B cell (primary cell): Measurements from ENCODE around the gene TMEM108. TPM values are rescaled to one million over a fixed set of nuclear protein-coding genes. Genes with fewer than 3 reads are reported as not detected.

Source experiments
- ATAC-seq: fragments of 200-7000 bp; cut with Tn5 transposase; one replicate; pipeline ENCODE4 v1.10.0; 2021; ENCODE audit warnings: low read depth, mild to moderate bottlenecking, moderate number of reproducible peaks, moderate library complexity
- CTCF ChIA-PET: fragments of 350-600 bp; sonication (Branson Sonifier 250); formaldehyde crosslinking; loops from one replicate; lab custom pipeline; 2021; ENCODE audit warnings: antibody characterized with exemption, inconsistent platforms; lab: Charles Lee
- POLR2A ChIA-PET: fragments of 350-600 bp; sonication (Branson Sonifier 250); formaldehyde crosslinking; loops from one replicate; lab custom pipeline; 2021; ENCODE audit warnings: antibody characterized with exemption; lab: Charles Lee
- DNase-seq: peaks from one replicate; pipeline ENCODE4 v3.0.0; 2013
- H2AFZ ChIP-seq: 2 replicates; pipeline ENCODE4 v1.6.1; 2012; ENCODE audit warnings: mild to moderate bottlenecking, low read depth, low read length; ENCODE audit not compliant: insufficient read depth, poor library complexity, severe bottlenecking
- H3K27ac ChIP-seq, 2 donors: 1 replicate in 1 of 2; 2 replicates in 1 of 2; pipeline ENCODE4 v1.5.1; 2012 to 2013; ENCODE audit warnings: low read length in 2 of 2, mild to moderate bottlenecking in 2 of 2, moderate library complexity in 1 of 2
- H3K27me3 ChIP-seq, 4 experiments: fragments of 200-600 bp in 1 of 4; sonication (generic) in 1 of 4; replicated peaks in 1 of 4; 1 replicate in 2 of 4; 2 replicates in 2 of 4; pipeline versions ENCODE4 v1.6.1 to v1.7.0; 2013 to 2016; ENCODE audit warnings: low read length in 3 of 4, mild to moderate bottlenecking in 2 of 4, mixed read lengths in 1 of 4, moderate library complexity in 1 of 4; ENCODE audit not compliant: insufficient read depth in 4 of 4, control insufficient read depth in 3 of 4; ENCODE audit errors: control extremely low read depth in 1 of 4
- H3K36me3 ChIP-seq, 2 experiments: replicated peaks in 1 of 2; 1 replicate in 1 of 2; 2 replicates in 1 of 2; pipeline versions ENCODE4 v1.6.1 to v1.7.1; 2013; ENCODE audit warnings: low read length in 1 of 2; ENCODE audit not compliant: insufficient read depth in 2 of 2, control insufficient read depth in 1 of 2; ENCODE audit errors: control extremely low read depth in 1 of 2, extremely low read depth in 1 of 2
- H3K4me1 ChIP-seq, 2 donors: fragments of 200-600 bp in 1 of 2; sonication (generic) in 1 of 2; 1 replicate in 1 of 2; 2 replicates in 1 of 2; pipeline versions ENCODE4 v1.5.1 to v1.6.1; 2013 to 2017; ENCODE audit warnings: low read length in 2 of 2; ENCODE audit not compliant: control insufficient read depth in 2 of 2, insufficient read depth in 2 of 2
- H3K4me2 ChIP-seq: replicated peaks from 2 replicates; pipeline ENCODE3; 2012; ENCODE audit warnings: mild to moderate bottlenecking, low read depth, low read length; ENCODE audit not compliant: poor library complexity, severe bottlenecking
- H3K4me3 ChIP-seq, 5 experiments: fragments of 200-600 bp in 1 of 5; sonication (generic) in 1 of 5; 1 replicate in 3 of 5; 2 replicates in 2 of 5; pipeline versions ENCODE4 v1.5.1 to v1.7.0; 2011 to 2016; ENCODE audit warnings: low read length in 4 of 5, mild to moderate bottlenecking in 4 of 5, low read depth in 2 of 5, control low read depth in 1 of 5, moderate library complexity in 1 of 5; ENCODE audit not compliant: insufficient read depth in 1 of 5; ENCODE audit errors: control extremely low read depth in 1 of 5, extremely low read depth in 1 of 5
- H3K79me2 ChIP-seq: fragments of 200-600 bp; sonication (generic); one replicate; pipeline ENCODE4 v1.6.0; 2016; ENCODE audit warnings: low read length; ENCODE audit not compliant: control insufficient read depth, insufficient read depth
- H3K9ac ChIP-seq: fragments of 200-600 bp; sonication (generic); 2 replicates; pipeline ENCODE4 v1.6.1; 2017; ENCODE audit warnings: mild to moderate bottlenecking, low read length, moderate library complexity
- H3K9me3 ChIP-seq, 3 donors: one replicate each; pipeline versions ENCODE4 v1.6.1 to v1.7.1; 2013; ENCODE audit warnings: low read length in 2 of 3; ENCODE audit not compliant: control insufficient read depth in 2 of 3, insufficient read depth in 1 of 3; ENCODE audit errors: control extremely low read depth in 1 of 3
- H4K20me1 ChIP-seq: 2 replicates; pipeline ENCODE4 v1.6.0; 2012; ENCODE audit warnings: mild to moderate bottlenecking, low read length; ENCODE audit not compliant: insufficient read depth, control insufficient read depth, poor library complexity, severe bottlenecking
- H3K27ac Mint-ChIP-seq: one replicate; pipeline ENCODE4 v1.8.0; 2021; ENCODE audit warnings: mixed read lengths
- H3K27me3 Mint-ChIP-seq: one replicate; pipeline ENCODE4 v1.8.0; 2021; ENCODE audit warnings: mixed read lengths
- H3K4me1 Mint-ChIP-seq: one replicate; pipeline ENCODE4 v1.8.0; 2021; ENCODE audit warnings: mixed read lengths
- H3K4me3 Mint-ChIP-seq: one replicate; pipeline ENCODE4 v1.8.0; 2021; ENCODE audit warnings: mixed read lengths
- H3K9me3 Mint-ChIP-seq: one replicate; pipeline ENCODE4 v1.8.0; 2022; ENCODE audit warnings: mixed read lengths; ENCODE audit not compliant: insufficient read depth
- EZH2 ChIP-seq: IDR thresholded peaks from 2 replicates; pipeline ENCODE4 v1.6.1; 2012; ENCODE audit warnings: borderline replicate concordance, low read depth, mild to moderate bottlenecking, moderate library complexity, low read length; ENCODE audit not compliant: insufficient read depth, poor library complexity, severe bottlenecking
- WGBS: methylation state at CpG from one replicate; pipeline ENCODE4 v1.1.5; 2013; ENCODE audit warnings: missing lambda C conversion rate; ENCODE audit not compliant: insufficient coverage; 5-methylcytosine and 5-hydroxymethylcytosine counted together
- intact Hi-C: fragments of 100-400 bp; cut with micrococcal nuclease; formaldehyde crosslinking; loops from one replicate; pipeline ENCODE4 v1.10.0; 2022
- polyA plus RNA-seq: library from polyadenylated mRNA; depleted of rRNA; stranded (reverse); fragments of >200 nt; gene quantifications from 2 replicates; pipeline ENCODE4 v1.2.3, GENCODE V29; 2012
- total RNA-seq, 2 donors: library from RNA; stranded (reverse); fragments of 120-200 nt in 1 of 2; gene quantifications; 1 replicate in 1 of 2; 2 replicates in 1 of 2; pipeline versions ENCODE4 v1.2.3 to v1.2.4, GENCODE V29; 2013 to 2022
- TF ChIP-seq, protein P1 (sequence below): fragments of 200-600 bp; IDR thresholded peaks from one replicate; pipeline ENCODE4 v1.8.0; 2022; ENCODE audit warnings: antibody characterized with exemption, mild to moderate bottlenecking

Gene TMEM108
- total and polyA plus RNA-seq, 2 donors (not counting 1 experiment from before 2014, with no cell fraction given), result not detected

DNA sequence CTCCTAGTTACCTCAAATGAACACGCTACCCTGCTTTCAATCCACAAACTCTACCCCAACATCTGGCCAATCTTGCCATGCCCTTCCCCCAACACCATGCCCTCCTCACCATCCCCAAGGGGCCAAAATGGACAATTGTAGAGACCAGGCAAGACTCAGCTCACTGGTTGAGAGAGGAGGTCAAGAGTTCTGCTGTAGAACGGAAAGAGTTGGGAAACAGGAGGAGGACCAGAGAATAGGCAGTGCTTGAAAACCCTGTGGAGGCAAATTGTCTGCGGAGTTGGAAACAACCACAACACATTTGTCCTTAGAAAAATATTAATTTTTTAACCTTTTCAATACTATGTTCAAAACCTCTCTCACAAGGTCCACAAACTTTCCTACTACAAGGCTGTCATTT, 232.9 kb downstream of the TMEM108 start:
- Mint-ChIP-seq H3K27me3 (peaks cover 40% of the 10 kb centered on the region), H3K4me3 (no peak overlapping the region), H3K27ac (no peak overlapping the region), H3K9me3 (no peaks in the 10 kb centered on the region), H3K4me1 (no peaks in the 10 kb centered on the region)
- POLR2A ChIA-PET, result no interaction called here
- Histone ChIP-seq H3K4me1 (no peaks in the 10 kb centered on the region), H3K4me2 (no peak overlapping the region), H3K9me3 (no peaks in the 10 kb centered on the region), H3K27me3 (peaks cover 0 to 11% (median 0%) of the 10 kb centered on the region in 4 experiments), H3K9ac (no peak overlapping the region), H3K36me3 (no peaks in the 10 kb centered on the region), H3K4me3 (no peak overlapping the region), H3K79me2 (no peaks in the 10 kb centered on the region), H4K20me1 (no peaks in the 10 kb centered on the region), H2AFZ (no peak overlapping the region), H3K27ac (no peak overlapping the region)
- intact Hi-C loops, result no loop called here
- WGBS, result 100% methylated on average over 2 of the region's 3 CpGs
- CTCF ChIA-PET, result no interaction called here
- no peak for ATAC-seq
- no peak for DNase-seq
- TF ChIP-seq EZH2, result no peak
- TF ChIP-seq, protein P1, sequence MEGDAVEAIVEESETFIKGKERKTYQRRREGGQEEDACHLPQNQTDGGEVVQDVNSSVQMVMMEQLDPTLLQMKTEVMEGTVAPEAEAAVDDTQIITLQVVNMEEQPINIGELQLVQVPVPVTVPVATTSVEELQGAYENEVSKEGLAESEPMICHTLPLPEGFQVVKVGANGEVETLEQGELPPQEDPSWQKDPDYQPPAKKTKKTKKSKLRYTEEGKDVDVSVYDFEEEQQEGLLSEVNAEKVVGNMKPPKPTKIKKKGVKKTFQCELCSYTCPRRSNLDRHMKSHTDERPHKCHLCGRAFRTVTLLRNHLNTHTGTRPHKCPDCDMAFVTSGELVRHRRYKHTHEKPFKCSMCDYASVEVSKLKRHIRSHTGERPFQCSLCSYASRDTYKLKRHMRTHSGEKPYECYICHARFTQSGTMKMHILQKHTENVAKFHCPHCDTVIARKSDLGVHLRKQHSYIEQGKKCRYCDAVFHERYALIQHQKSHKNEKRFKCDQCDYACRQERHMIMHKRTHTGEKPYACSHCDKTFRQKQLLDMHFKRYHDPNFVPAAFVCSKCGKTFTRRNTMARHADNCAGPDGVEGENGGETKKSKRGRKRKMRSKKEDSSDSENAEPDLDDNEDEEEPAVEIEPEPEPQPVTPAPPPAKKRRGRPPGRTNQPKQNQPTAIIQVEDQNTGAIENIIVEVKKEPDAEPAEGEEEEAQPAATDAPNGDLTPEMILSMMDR, result no peak

GRCh38 chr3:133271539-133271938, 233.3 kb downstream of the TMEM108 start:
- Histone ChIP-seq H3K36me3 (no peaks in the 10 kb centered on the region), H3K27ac (no peak overlapping the region), H3K79me2 (no peaks in the 10 kb centered on the region), H4K20me1 (no peaks in the 10 kb centered on the region), H3K4me1 (no peaks in the 10 kb centered on the region), H3K9me3 (no peaks in the 10 kb centered on the region), H3K9ac (no peak overlapping the region), H3K4me3 (no peak overlapping the region), H2AFZ (no peak overlapping the region), H3K4me2 (no peak overlapping the region), H3K27me3 (peaks cover 0 to 11% (median 0%) of the 10 kb centered on the region in 4 experiments)
- WGBS, result 62% methylated on average over 3 of the region's 4 CpGs
- Mint-ChIP-seq H3K4me1 (peaks cover under 1% of the 10 kb centered on the region), H3K4me3 (no peak overlapping the region), H3K27me3 (peaks cover 36% of the 10 kb centered on the region), H3K27ac (no peak overlapping the region), H3K9me3 (no peaks in the 10 kb centered on the region)
- ChIA-PET CTCF (interaction anchor here (0.6 kb wide), 1 partner anchor 88 kb away, joined by 3 read pairs; no protein-coding TSS in a partner anchor), POLR2A (no interaction called here)
- DNase-seq (no peak), ATAC-seq (no peak)
- no peak for TF ChIP-seq EZH2
- TF ChIP-seq, protein P1, result no peak
- intact Hi-C loops, result no loop called here
